Esophagus muscularis mucosa (tissue), 4 donors: ENCODE data around the gene UST.

Experiments used
- EP300 ChIP-seq: sonication (generic); formaldehyde crosslinking; IDR thresholded peaks from one replicate; pipeline ENCODE4 v1.6.1; 2017; ENCODE audit warnings: antibody characterized with exemption
- POLR2A ChIP-seq: fragments of 450-650 bp; IDR thresholded peaks from one replicate; pipeline ENCODE4 v1.6.1; 2017; ENCODE audit warnings: antibody characterized with exemption, moderate library complexity, mild to moderate bottlenecking, low read depth
- POLR2AphosphoS5 ChIP-seq, 2 donors: sonication (generic); formaldehyde crosslinking; IDR thresholded peaks; one replicate each; pipeline ENCODE4 v1.6.1; 2017; ENCODE audit warnings: antibody characterized with exemption in 2 of 2
- TF ChIP-seq, protein P1 (sequence below), 3 experiments: fragments of 200-600 bp in 2 of 3; fragments of 450-650 bp in 1 of 3; sonication (generic) in 2 of 3; IDR thresholded peaks; one replicate each; pipeline ENCODE4 v1.5.1; 2017 to 2019; ENCODE audit warnings: antibody characterized with exemption in 3 of 3, mild to moderate bottlenecking in 2 of 3, moderate library complexity in 1 of 3

DNA sequence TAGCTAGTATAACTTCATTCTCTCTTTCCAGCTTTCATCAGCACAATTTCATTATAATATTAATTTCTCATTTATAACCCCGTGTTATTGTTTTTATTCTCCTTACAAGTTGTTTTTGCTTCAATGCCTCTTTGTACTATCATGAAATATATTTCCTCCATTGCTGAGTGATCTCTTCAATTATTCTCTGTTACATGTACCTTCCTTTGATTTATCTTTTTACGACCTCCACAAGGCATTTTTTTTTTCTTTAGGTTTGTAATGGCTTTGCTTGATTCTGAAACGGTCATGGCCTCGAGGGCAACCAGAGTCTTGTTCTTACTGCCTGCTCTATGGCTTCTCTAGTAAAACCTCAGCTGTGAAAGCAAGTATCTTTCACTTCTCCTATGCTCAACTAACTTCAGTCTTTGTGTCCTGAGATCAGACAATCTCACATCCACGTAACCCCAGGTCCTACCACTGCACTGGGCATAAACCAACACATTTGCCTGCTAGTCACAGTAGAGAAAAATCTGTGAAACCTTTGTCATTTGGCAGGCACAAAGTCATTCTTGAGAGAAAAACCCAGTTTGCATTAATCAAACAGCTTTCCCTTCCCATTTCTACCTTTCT is 119.9 kb downstream of the UST start:
- TF ChIP-seq, protein P1, sequence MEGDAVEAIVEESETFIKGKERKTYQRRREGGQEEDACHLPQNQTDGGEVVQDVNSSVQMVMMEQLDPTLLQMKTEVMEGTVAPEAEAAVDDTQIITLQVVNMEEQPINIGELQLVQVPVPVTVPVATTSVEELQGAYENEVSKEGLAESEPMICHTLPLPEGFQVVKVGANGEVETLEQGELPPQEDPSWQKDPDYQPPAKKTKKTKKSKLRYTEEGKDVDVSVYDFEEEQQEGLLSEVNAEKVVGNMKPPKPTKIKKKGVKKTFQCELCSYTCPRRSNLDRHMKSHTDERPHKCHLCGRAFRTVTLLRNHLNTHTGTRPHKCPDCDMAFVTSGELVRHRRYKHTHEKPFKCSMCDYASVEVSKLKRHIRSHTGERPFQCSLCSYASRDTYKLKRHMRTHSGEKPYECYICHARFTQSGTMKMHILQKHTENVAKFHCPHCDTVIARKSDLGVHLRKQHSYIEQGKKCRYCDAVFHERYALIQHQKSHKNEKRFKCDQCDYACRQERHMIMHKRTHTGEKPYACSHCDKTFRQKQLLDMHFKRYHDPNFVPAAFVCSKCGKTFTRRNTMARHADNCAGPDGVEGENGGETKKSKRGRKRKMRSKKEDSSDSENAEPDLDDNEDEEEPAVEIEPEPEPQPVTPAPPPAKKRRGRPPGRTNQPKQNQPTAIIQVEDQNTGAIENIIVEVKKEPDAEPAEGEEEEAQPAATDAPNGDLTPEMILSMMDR (IDR thresholded peaks at IDR 0.05), result no peak
- TF ChIP-seq EP300 (no peak), POLR2A (no peak), POLR2AphosphoS5 (IDR thresholded peaks at IDR 0.05) (no peak)
